HEK293T (cell line): Measurements from ENCODE around the gene S100P.

Experiments used
- ARNT ChIP-seq: fragments of 450-650 bp; IDR thresholded peaks from 2 replicates; pipeline ENCODE4 v1.6.1; 2017; ENCODE audit warnings: mild to moderate bottlenecking
- CTBP1 ChIP-seq: fragments of 450-650 bp; IDR thresholded peaks from 2 replicates; pipeline ENCODE4 v1.6.1; 2016; ENCODE audit warnings: borderline replicate concordance
- FOXM1 ChIP-seq: fragments of 450-650 bp; IDR thresholded peaks from 2 replicates; pipeline ENCODE4 v1.6.1; 2017; ENCODE audit warnings: mild to moderate bottlenecking, borderline replicate concordance
- NFRKB ChIP-seq: fragments of 450-650 bp; IDR thresholded peaks from 2 replicates; pipeline ENCODE4 v1.6.1; 2016; ENCODE audit warnings: mild to moderate bottlenecking, moderate library complexity
- SP1 ChIP-seq: fragments of 450-650 bp; IDR thresholded peaks from 2 replicates; pipeline ENCODE4 v1.6.1; 2017
- TARDBP ChIP-seq: fragments of 450-650 bp; IDR thresholded peaks from 2 replicates; pipeline ENCODE4 v1.6.1; 2016

- TF ChIP-seq SP1, result no peak
- TF ChIP-seq FOXM1, result no peak
- no peak for TF ChIP-seq CTBP1
- TF ChIP-seq ARNT, result no peak
- TF ChIP-seq TARDBP, result no peak
- TF ChIP-seq NFRKB, result no peak
Observed at GRCh38 chr4:6742989-6743388, 49.3 kb downstream of the S100P start.
